Epithelial cell of proximal tubule (primary cell): ENCODE data around the gene CACNA1S. TPM values are rescaled to one million over a fixed set of nuclear protein-coding genes. Genes with fewer than 3 reads are reported as not detected.

ENCODE experiments used
- DNase-seq: peaks from one replicate; pipeline ENCODE4 v3.0.0-alpha.2; 2011; ENCODE audit warnings: low read depth
- H3K4me3 ChIP-seq: 2 replicates; pipeline ENCODE4 v1.5.1; 2011; ENCODE audit warnings: low read depth, mild to moderate bottlenecking, low read length
- total RNA-seq: library from RNA; depleted of rRNA; stranded (reverse); fragments of >200 nt; gene quantifications from 2 replicates; pipeline ENCODE4 v1.2.3, GENCODE V29; 2015
- TF ChIP-seq, protein P1 (sequence below): conservative IDR thresholded peaks from 2 replicates; pipeline ENCODE4 v1.5.1; 2012; ENCODE audit warnings: low read depth, mild to moderate bottlenecking, low read length

The CACNA1S gene
- total RNA-seq, 1 donor from 2014 or later: not detected

DNA sequence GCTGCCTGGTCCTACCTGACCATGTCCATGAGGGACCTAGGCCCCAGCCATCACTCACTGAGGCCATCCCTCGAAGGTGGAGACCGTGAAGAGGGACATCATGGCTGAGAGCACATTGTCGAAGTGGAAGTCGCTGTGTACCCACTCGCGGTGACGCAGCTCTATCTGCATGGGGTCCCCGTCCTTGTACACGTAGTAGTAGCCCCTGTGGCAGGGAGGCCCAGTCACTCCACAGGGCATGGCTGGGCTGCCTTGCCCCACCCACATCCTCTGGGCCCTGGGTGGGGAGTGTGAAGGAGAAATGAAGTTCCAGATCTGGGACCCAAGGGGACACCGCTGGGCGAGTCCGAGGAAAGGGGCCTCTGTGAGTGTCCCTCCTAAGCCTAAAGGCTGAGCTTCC, 50.3 kb downstream of the CACNA1S start:
- no peak overlapping the region for H3K4me3 ChIP-seq
- TF ChIP-seq, protein P1, sequence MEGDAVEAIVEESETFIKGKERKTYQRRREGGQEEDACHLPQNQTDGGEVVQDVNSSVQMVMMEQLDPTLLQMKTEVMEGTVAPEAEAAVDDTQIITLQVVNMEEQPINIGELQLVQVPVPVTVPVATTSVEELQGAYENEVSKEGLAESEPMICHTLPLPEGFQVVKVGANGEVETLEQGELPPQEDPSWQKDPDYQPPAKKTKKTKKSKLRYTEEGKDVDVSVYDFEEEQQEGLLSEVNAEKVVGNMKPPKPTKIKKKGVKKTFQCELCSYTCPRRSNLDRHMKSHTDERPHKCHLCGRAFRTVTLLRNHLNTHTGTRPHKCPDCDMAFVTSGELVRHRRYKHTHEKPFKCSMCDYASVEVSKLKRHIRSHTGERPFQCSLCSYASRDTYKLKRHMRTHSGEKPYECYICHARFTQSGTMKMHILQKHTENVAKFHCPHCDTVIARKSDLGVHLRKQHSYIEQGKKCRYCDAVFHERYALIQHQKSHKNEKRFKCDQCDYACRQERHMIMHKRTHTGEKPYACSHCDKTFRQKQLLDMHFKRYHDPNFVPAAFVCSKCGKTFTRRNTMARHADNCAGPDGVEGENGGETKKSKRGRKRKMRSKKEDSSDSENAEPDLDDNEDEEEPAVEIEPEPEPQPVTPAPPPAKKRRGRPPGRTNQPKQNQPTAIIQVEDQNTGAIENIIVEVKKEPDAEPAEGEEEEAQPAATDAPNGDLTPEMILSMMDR: no peak
- DNase-seq: no peak

DNA sequence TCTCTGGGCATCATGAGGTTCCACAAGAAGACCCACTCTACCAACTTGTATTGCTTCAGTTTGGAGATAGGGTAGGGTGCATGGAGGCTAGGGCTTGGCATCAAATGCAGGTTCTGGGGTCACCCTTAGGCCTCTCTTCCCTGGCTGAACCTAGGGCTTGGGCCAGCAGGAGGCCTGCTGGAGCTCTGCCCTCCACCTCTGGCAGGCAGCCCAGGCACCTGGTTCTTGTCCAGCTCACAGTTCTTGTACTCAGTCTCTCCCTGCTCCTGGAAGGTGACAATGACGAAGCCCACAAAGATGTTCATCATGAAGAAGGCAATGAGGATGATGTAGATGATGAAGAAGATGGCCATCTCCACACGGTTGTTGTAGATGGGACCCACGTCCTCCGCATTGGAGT, 51.2 kb downstream of the CACNA1S start:
- no peak for DNase-seq
- H3K4me3 ChIP-seq: no peak overlapping the region
- TF ChIP-seq, protein P1: no peak

DNA sequence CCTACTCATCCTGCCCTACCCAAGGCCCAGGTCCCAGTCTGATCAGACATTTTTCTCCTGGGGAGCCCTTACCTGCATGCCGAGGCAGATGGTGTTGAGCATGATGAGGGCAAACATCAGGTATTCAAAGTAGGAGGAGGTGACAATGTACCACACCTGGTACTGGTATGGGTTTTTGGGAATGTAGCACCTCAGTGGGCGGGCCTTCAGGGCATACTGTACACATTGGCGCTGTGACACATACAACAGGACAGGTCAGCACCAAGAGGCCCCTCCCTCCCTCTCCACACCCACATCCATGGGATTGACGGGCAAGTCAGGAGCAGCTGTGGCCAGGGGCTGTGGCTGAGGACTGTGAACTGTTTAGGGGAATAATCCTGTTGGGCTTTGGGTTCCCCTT, 51.6 kb downstream of the CACNA1S start:
- no peak for DNase-seq

DNA sequence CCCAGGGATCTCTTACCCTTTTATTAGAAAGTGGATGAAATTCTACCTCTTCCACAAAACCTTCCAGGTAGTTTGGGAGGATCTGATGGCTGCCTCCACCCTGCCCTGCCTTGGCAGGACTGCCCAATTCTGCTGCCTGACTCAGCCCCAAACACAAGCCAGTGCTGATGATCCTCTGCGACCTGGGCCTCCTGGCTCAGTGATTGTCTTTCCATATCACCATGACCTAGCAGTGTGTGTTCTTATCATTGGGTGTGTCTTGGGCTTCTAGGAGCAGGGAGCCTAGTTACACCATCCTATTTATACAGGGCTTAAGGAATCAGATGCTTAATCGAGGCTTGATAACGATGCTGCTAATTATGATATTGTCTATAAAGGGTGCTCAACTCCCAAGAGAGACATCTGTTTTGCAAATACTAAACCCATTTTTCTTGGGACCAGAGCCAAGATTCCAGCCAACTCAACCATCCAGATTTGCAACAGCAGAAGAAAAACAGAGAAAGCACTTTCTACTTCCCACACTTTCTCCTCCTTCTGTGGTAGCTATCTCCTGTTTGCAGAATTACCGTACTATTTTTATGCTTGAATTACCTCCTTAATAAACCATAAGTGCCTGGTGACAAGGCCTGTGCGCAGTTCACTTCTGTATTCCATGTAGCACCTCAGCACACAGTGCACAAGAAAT, 52.2 kb downstream of the CACNA1S start:
- DNase-seq: no peak
- H3K4me3 ChIP-seq: no peak overlapping the region
- TF ChIP-seq, protein P1: no peak

More for the DNA sequence above, 51.6 kb downstream of the CACNA1S start:
- H3K4me3 ChIP-seq: no peak overlapping the region
- TF ChIP-seq, protein P1: no peak

DNA sequence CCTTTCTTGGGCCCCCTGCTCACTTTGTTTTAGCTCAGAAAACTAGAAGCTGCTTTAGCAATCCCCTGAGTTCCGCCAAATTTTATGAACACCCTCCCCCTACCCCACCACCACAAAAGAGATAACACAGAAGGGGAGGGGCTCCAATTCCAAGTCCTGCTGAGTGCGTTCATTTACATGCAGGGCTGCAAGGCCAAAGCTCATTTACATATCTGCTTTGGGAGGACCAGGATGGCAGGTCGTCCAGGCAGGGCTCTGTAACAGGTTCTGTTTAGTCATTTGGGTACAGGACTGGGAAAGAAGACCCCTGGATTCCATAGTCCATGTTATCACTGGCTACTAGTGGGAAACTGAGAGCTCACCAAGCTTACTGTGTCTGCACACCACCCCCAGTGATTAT, 52.8 kb downstream of the CACNA1S start:
- TF ChIP-seq, protein P1: no peak
- no peak overlapping the region for H3K4me3 ChIP-seq
- no peak for DNase-seq

DNA sequence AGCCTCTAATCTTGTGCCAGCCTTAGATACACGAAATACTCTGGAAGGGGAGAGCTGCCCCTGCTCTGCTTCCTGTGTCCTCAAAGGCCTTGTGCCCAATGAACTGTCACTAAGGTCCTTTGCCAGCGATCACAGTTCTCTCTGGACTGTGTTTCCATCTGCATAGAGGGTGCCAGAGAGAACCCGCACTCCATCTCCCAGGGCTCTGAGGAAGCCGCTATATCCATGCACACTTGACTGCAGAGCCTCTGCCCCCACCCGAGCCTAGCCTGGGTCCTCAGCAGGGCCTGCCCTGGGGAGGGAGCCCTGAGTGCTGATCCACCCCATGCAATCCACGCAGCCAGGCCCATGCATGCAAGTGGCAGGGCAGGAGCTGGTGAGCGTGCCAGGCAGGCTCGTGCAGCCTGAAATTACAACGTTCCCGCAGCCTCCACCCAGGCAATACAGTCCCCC, 58.1 kb downstream of the CACNA1S start:
- no peak overlapping the region for H3K4me3 ChIP-seq
- no peak for DNase-seq
- TF ChIP-seq, protein P1: no peak
